GM19035 (cell line): ENCODE data around the gene CCDC142.

Experiments
- ATAC-seq: cut with Tn5 transposase; IDR thresholded peaks from one replicate; pipeline ENCODE4 v1.9.1; 2021; ENCODE audit not compliant: unreplicated experiment

The CCDC142 gene, protein sequence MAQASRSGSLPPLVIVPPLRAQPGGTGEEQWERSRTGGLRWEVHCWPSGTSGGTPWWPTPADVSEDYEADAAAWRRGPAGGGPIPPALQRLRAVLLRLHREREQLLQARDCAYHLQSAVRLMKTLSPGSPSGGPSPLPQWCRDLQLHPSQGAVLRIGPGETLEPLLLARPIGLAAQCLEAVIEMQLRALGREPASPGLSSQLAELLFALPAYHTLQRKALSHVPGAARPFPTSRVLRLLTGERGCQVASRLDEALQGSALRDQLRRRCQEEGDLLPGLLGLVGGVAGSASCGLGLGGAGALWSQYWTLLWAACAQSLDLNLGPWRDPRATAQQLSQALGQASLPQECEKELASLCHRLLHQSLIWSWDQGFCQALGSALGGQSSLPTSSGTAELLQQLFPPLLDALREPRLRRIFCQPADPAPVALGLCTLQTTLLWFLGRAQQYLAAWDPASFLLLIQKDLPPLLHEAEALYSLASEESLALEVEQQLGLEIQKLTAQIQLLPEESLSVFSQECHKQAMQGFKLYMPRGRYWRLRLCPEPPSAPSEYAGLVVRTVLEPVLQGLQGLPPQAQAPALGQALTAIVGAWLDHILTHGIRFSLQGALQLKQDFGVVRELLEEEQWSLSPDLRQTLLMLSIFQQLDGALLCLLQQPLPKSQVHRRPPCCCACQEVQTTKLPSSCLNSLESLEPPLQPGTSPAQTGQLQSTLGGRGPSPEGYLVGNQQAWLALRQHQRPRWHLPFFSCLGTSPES

DNA sequence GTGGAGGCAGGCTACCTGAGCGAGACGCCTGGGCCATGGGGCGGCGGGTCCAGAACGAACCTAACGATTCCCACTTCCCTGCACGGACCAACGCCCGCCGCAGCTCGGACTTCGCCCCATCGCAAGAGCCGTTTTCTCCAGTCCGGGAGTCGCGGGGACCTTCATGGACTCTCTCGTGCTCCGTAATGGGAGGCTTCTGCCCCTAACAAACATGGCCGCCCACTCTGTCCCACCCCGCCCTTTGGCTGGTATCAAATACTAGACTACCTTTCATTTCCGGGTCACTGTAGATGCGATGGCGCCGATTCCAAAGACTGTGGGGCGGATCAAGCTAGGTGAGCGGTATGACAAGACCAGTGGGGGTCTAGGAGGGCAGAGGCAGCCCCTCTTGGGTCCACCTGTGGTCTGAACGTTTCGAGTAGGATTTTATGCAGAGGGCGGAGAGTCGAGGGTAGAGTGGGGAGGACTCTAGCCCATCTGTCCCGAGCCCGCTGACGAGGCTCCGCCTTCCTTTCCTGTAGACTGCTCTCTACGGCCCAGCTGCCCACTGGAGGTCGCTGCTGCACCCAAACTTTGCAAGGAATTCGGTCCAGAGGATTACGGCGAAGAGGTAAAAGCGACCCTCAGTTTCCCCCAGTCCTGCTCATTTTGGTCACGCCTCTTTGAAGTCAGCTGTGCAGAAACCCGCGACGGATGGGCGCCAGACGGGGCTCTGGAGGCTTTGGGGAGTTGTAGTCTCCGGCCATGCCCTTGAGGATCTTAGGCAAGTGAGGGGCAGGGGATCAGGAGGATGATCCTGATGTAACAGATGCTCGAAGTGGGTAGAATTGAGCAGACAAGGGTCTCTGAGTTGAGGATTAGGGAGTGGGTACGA, at the start of gene CCDC142, which contains the start of gene TTC31:
CCDC142 (minus strand) TSS at position 198 of the 874 bp plus-strand sequence; CDS start at position 37, 161 bp downstream.
TTC31 (plus strand) TSS at position 281 of the 874 bp plus-strand sequence; CDS start at position 296, 15 bp downstream.
- ATAC-seq: peak; percentile 91

DNA sequence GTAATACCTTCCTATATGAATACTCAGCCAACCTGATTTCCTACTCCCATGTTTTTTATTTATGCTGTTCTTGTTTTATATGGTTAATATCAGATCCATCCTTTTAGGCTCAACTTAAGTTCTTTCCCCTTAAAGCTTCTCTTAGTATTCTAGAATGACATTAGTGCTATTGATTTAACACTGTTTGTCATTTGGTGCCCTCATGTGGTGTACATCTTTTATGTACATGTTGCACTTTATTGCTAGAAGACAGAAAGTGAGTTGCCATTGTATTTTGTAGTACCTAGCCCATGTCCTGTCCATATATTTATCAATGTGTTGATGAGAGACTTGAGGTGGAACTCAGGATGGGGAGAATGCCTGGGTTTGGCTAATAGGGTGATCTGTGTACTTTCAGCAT, 49.4 kb upstream of the CCDC142 start:
- ATAC-seq: no peak

DNA sequence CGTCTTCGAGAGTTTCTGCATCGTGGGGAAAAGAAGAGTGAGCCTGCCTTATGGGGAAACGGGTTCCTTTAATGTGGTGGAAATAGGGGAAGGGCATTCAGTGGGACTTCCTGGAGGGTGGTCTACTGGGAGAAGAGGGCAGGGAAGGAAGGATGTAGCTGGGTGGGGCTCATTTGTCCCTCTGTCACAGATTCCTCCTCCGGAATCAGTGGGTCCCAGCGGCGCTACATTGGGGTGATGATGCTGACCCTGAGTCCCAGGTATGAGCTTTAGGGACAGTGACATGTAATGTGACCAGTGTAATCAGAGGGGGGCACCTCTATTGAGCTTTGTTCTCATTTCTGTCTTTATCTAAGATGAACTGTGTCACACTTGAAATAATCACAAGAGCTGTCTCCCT, 48.9 kb upstream of the CCDC142 start:
- ATAC-seq: no peak

DNA sequence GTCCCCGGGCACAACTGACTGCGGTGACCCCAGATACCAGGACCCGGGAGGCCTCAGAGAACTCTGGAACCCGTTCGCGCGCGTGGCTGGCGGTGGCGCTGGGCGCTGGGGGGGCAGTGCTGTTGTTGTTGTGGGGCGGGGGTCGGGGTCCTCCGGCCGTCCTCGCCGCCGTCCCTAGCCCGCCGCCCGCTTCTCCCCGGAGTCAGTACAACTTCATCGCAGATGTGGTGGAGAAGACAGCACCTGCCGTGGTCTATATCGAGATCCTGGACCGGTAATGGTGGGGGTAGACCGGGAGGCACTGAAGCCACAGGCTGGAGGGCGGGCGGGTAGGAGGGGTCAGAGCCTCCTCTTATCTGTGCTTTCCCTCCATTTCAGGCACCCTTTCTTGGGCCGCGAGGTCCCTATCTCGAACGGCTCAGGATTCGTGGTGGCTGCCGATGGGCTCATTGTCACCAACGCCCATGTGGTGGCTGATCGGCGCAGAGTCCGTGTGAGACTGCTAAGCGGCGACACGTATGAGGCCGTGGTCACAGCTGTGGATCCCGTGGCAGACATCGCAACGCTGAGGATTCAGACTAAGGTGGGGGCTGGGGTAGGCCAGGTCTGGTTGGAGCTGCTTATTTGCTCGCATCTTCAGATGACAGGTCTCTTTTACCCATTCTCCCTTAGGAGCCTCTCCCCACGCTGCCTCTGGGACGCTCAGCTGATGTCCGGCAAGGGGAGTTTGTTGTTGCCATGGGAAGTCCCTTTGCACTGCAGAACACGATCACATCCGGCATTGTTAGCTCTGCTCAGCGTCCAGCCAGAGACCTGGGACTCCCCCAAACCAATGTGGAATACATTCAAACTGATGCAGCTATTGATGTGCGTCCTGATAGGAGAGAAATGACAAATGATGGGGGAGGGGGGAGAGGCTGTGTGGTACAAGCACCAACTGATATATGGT, 47.7 kb upstream of the CCDC142 start:
- ATAC-seq: peak; percentile 29

DNA sequence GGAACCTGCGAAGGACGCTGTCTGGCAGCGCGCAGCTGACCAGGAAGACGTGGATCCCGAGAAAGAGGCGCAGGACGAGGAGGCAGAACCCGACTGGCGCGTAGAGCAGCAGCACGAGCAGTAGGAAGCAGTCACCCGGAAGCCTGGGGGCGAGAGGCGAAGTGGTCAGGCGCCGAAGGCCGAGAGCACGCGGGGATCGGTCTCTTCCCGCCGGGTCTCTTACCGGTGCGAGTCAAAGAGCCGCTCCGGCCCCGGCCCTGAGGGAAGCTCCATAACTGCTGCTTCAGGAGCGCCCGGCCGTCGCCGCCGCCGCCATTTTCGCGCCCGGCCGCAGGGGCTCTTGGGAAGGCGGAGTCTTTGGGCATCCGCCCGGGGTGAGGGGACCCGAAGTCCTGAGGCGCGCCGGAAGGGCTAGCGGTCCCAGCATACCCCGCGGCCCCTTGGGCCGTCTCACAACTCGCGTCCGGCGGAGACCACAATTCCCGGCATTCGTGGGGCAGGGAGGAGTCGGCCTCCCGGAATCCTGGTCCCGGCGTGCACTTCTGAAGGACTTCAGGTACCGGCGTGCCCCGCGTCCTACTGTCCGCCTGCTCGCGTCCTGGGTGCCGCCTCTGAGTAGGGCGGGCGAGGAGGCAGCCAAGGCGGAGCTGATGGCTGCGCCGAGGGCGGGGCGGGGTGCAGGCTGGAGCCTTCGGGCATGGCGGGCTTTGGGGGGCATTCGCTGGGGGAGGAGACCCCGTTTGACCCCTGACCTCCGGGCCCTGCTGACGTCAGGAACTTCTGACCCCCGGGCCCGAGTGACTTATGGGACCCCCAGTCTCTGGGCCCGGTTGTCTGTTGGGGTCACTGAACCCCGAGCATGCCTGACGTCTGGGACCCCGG, 46.8 kb upstream of the CCDC142 start, which contains the start of the genes AUP1 and HTRA2:
AUP1 (minus strand) TSS at position 350 of the 882 bp plus-strand sequence; CDS start at position 273, 77 bp downstream.
HTRA2 (plus strand) TSS at position 577 of the 882 bp plus-strand sequence; CDS start at position 651, 74 bp downstream.
- peak; percentile 81 for ATAC-seq

DNA sequence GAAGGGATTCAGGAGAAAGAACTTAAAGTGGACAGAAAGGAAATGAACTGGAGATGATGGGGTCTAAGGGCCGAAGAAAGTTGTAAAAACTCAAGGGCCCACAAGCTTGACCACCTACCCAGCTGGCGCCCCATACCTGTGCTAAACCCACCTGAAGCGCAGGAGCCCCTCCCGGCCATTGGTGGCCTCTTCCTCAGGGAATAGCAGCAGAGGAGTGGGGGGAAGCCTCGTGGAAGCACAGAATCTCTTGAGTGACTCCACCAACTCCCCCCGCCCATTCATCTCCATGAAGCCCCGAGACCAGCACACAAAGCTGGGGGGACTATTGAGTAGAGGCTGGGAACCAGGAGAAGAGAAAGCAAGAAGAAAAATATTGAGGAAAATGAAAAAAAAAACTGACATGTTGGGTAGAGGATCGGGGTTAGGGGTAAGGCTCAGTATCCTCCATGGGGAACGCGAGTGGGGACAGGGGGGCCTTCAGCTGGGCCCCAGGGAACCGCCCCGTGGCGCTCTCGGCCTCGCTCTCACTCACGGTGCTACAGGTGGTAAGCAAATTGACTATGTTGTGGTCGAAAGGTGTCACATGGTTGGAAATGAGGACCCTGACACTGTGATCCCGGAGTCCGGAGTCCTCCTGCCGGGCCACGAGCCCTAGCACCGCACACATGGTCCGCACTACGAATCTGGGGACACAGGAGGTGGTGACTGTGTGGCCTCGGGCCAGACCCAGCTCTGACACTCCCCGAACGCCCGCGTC, 46.0 kb upstream of the CCDC142 start:
- peak; percentile 4 for ATAC-seq

DNA sequence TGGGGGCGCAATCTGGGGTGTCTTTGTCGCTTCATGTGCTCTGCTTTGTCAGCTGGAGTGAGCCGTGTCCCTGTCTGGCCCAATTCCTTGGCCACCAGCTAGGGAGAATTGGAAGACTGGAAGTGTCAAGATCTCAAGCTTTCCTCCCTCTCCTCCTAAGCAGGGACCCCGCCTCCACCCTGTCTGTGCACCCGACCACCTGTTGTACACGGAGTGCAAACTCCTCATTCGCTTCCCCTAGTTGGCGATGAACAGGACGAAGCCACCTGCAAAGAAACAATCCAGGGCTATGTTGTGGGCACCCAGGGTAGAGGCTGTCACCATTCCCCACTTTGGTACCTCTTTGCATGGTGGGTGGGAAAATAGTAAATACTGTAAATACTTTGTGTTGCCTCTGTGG, 44.9 kb upstream of the CCDC142 start:
- no peak for ATAC-seq

DNA sequence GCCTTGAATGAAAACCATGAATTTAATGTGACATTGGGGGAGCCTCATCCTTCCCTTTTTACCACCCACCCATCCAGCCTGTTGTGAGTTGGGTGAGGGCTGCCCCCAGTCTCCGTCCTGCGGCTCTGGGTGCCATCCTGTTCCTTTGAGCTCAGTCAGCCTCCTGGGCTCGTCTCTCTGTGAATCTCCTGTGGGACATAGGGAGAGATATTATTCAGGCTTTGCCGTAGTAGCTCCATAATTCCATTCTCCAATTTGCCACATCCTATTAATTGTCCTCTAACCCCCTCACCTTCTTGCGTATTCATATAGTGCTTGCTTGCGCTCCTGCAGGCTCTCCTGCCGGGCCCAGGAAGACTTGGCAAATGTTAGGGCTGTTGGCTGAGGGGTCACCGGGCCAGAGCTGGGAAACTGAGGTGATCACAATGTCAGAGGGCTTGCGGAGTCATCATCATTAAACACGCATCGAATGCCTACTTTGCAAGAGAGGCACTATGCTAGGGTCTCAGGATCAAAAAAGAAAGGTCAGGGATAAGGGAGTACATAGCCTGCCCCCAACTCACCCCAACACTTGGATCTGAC, 43.9 kb upstream of the CCDC142 start:
- no peak for ATAC-seq

DNA sequence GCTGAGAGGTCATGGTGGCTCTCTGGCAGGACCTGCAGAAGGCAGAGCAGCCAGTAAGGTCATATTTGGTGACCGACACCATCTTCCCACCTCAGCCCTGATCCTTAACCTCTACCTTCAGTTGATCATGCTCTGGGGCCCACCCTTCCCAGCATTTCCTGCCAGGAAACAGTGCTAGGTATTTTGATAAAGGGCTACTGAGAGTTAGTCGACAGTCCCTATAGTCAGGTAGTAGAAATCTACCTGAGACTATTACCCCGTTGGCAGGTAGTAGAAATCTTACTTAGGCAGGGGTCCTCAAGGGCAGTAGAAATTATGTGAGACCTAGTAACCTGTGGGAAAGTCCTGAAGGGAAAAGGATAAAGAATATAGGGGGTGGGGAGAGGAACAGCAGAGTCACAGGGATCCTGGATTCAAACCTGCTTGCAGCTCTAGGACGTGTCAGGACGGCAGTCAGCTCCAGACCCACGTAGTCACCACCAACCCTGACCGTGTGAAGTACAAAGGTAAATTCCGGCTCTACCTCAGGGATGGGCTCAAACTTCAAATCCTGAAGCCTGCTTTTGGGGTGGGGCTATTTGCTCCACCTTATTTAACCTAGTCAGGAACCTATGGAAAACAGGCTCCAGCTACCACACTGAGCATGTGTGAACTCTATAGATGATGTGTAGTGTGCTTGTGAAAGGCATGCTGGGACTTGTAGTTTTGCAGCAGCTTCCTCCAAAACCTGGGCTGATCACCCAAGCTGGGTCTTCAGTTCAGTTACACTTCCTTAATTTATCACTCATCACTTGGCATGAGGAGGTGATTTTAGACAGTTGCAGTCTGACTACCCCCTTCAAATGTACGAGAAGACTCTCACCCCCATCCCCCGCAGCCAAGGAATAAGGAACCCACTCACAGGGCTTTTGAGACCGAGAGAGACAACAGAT, 43.2 kb upstream of the CCDC142 start, which contains the start of gene DQX1:
DQX1 (minus strand) TSS at position 515 of the 932 bp plus-strand sequence; CDS start at position 13, 502 bp downstream.
- ATAC-seq: no peak

DNA sequence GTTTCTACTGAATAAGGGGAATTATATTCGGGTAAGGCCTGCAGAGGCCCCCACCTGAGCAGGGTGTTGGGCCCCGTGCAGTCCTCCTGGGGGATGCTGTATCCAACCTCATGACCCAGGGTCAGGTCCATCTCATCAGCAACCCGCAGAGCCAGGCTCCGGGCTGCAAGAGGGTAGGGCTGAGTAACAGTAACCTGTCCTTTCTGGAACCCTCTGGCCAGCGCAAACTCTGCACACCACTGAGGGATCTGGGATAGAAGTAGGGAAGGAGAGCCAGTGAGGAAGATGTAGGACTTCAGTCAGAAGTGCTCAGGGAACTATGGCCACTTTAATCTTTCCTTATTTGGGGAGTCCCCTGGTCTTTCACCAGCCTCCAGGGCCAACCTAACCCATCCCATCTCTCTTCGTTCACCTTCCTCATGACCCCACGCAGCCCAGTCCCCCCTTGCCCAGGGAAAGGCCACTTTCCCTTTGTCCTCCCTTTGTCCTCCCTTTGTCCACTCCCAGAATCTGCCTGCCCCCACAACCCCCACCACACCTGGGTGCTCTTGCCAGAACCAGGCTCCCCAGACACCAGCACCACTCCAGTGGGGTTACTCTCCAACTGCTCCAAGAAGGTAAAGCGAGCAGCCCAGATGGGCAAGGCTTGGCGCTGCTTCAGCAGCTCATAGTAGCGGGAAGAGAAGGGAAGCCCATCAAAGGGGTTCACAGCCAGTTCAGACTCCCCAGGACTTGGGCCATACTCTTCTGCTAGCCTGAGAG, 42.3 kb upstream of the CCDC142 start:
- ATAC-seq: no peak

DNA sequence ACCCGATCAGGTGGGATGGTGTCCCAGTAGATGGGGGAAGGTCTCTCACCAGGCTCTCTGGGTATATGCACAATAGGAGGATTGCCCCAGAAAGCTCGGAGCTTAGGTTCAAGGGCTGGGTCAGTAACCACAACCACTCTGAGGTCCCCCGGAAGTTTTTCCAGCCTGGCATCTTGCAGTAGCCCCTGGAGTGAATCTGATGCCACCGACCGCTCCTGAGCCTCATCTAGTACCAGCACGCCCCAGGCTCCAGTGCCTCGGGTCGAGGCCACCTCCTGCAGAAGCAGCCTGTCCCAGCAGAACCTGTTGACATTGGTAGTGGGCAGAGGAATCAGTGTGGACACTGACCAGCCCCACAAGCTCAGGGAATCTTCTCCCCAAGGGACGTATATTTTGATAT, 41.2 kb upstream of the CCDC142 start:
- ATAC-seq: no peak

DNA sequence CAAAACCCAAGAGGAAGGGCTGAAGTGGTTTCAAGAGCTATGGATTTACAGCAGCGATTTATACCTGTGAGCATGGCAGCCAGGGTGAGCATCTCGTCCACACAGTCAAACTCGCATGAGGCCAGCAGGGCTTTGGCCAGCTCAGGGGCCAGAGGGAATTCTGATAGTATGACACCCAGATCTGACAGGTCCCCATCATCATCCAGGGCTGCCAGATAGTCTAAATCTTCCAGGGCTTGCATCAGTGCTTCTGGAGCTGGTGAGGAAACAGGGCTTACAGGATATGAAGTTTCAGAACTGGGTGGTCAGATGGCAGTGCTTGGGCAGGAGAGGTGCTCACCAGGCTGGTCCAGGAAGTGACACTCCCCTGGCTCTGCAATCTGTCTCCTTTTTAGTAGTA, 39.7 kb upstream of the CCDC142 start:
- ATAC-seq: no peak

DNA sequence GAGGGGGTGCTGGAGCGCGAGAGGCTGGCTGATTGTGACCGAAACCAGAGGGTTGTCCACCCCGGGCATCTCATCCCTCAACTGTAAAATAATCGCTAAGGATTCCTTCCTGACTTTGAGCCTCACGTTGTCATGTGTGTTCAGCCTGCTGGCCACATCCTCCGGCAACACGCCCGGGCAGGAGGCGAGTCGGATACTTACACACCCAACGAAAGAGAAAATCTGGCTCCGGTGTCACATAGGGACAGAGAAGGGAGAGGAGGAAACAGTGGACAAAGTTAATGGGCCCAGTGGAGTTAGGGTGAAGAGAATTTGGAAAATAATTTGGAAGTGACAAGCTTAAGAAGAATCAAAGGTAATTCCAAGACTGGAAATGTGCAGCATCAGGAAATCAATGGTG, 33.9 kb upstream of the CCDC142 start:
- ATAC-seq: no peak

DNA sequence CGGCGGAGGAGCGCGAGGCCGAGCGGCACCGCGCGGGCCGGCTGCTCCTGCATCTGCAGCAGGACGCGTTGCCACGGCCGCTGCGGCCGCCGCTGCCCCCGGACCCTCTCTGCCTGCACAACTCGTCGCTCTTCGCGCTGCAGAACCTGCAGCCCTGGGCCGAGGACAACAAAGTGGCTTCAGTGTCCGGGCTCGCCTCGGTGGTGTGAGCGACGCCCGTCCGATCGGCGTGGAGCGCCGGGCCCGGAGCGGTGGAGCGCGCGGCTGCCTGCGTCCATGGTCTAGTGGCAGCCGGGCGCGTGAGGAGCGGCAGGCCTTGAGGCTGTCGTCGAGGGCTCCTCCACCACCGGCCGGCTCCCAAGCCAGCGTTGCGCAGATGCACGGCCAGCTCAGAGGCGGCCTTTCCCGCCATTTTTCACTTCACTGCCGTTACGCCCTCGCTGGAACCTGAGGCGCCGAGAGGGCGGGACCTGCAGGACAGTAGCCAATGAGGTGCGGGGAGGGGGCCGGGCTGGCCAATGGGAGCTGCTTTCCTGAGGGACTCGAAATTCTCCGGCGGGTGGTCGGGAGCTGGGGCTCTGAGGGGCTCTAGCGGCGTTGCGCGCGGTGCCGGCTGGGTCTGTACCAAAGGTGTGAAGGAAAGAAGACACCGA, 33.3 kb upstream of the CCDC142 start:
- no peak for ATAC-seq

DNA sequence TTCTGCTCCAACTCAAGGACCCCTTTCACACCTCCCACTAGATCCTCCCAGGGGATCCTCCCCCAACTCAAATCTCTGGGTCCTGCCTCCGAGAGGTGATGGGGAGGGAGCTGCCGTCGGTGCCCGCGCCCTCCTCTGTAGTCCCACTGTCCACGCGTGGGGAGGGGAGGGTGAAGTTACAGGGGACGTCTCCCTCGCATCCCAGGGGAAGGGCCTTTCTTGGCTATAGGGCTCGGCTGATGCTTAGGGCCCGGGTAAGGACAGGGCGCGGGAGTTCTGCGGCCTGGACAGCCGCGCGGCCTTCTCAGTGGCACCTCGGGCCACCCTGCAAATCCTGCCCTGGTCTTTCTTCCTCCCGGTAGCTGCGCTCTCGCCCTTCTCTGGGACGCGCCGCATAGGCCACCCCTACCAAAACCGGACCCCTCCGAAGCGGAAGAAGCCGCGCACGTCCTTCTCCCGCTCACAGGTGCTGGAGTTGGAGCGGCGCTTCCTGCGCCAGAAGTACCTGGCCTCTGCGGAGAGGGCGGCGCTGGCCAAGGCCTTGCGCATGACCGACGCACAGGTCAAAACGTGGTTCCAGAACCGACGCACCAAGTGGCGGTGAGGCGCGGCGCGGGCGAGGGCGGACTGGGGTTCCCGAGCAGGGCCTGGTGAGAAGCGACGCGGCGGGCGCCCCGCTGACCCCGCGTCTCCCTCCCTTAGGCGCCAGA, 32.6 kb upstream of the CCDC142 start:
- no peak for ATAC-seq
